ENCODE results near the gene ZNF236. TPM values are rescaled to one million over a fixed set of nuclear protein-coding genes. Genes with fewer than 3 reads are reported as not detected.
"Not testable (repeated sequence)": the region's sequence is repeated elsewhere in the genome, so short reads cannot be mapped to it uniquely, and the experiment has no call there.

The ZNF236 gene
- total RNA-seq (8.0 and 8.4 TPM in 2 replicates), polyA plus RNA-seq (2.8 and 2.9 TPM in 2 replicates), polyA minus RNA-seq (ENCODE audit: low replicate concordance) (10.2 and 10.4 TPM in 2 replicates)
- 2.0 and 2.5 TPM in 2 replicates for polyA plus RNA-seq (2012)

- DNase-seq (ENCODE audit: low read depth in 2 of 2), result peak; percentile 81 to 85
- no peak for TF ChIP-seq EZH2 (IDR thresholded peaks at IDR 0.05; ENCODE audit: low read length, missing control alignments)
- TF ChIP-seq CTCF (conservative IDR thresholded peaks at IDR 0.05 in 1 of 2, IDR thresholded peaks at IDR 0.05 in 1 of 2; ENCODE audit: low read depth in 1 of 2, low read length in 2 of 2), result no peak
- Histone ChIP-seq H3K4me2 (ENCODE audit: extremely low read depth, insufficient read depth, low read length) (peak within 1 kb of the TSS; percentile 92), H3K36me3 (ENCODE audit: control insufficient read depth, insufficient read depth, low read length) (no peaks in the 10 kb centered on the region), H2AFZ (ENCODE audit: low read length) (peak within 1 kb of the TSS; percentile 83), H3K79me2 (ENCODE audit: control insufficient read depth, insufficient read depth, low read length) (peaks cover 61% of the 10 kb centered on the region), H3K9me3 (ENCODE audit: control insufficient read depth, insufficient read depth, low read depth, low read length) (no peaks in the 10 kb centered on the region), H3K9ac (ENCODE audit: insufficient read depth, low read length) (peak within 1 kb of the TSS; percentile 84), H3K4me3 (replicated peaks in 1 of 4; ENCODE audit: control extremely low read depth in 1 of 4, insufficient read depth in 1 of 4, low read depth in 3 of 4, low read length in 4 of 4) (peak within 1 kb of the TSS; percentile 86 to 95 (median 94)), H4K20me1 (ENCODE audit: control insufficient read depth, extremely low read depth, insufficient read depth, low read length) (no peaks in the 10 kb centered on the region), H3K27ac (ENCODE audit: insufficient read depth, low read length) (peak within 1 kb of the TSS; percentile 90), H3K27me3 (ENCODE audit: control insufficient read depth, insufficient read depth, low read length) (no peaks in the 10 kb centered on the region), H3K4me1 (ENCODE audit: control insufficient read depth, extremely low read depth, insufficient read depth, low read length) (no peaks in the 10 kb centered on the region)
Observed at GRCh38 chr18:76822506-76823160, at the start of gene ZNF236. Gene ZNF236 (plus strand): TSS chr18:76822557. CDS start chr18:76822608, 51 bp downstream.

DNA sequence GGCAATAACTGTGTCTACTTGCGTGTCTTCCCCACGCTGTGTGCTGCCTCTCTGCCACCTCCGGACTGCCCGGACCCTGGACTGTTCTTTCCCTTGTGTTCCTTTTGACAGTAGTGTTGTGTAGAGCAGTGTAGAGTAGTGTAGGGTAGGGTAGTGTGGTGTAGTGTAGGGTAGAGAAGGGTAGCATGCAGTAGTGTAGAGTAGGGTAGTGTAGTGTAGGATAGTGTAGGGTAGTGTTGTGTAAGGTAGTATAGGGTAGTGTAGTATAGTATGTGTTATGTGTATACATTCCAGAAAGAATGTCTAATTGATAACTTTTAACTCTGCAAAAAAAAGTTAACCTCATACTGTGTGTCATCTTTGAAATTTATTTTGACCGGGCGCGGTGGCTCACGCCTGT lies 49.7 kb upstream of the ZNF236 start:
- no peaks in the 10 kb centered on the region for H3K27me3 ChIP-seq (ENCODE audit: control insufficient read depth, insufficient read depth, low read length)
- no peak for DNase-seq (ENCODE audit: low read depth in 2 of 2)
- H3K4me2 ChIP-seq (ENCODE audit: extremely low read depth, insufficient read depth, low read length), result no peak overlapping the region

GRCh38 chr18:76777036-76777435 lies 45.3 kb upstream of the ZNF236 start:
- not testable (repeated sequence) for H3K4me2 ChIP-seq (ENCODE audit: extremely low read depth, insufficient read depth, low read length); H4K20me1 ChIP-seq (ENCODE audit: control insufficient read depth, extremely low read depth, insufficient read depth, low read length); H2AFZ ChIP-seq (ENCODE audit: low read length)

More for the DNA sequence above, 49.7 kb upstream of the ZNF236 start:
- no peaks in the 10 kb centered on the region for H3K4me1 ChIP-seq (ENCODE audit: control insufficient read depth, extremely low read depth, insufficient read depth, low read length)
- H3K4me3 ChIP-seq (replicated peaks in 1 of 4; ENCODE audit: control extremely low read depth in 1 of 4, insufficient read depth in 1 of 4, low read depth in 3 of 4, low read length in 4 of 4), result no peak overlapping the region
- no peak overlapping the region for H2AFZ ChIP-seq (ENCODE audit: low read length)
- no peak overlapping the region for H3K9ac ChIP-seq (ENCODE audit: insufficient read depth, low read length)
- TF ChIP-seq CTCF (conservative IDR thresholded peaks at IDR 0.05 in 1 of 2, IDR thresholded peaks at IDR 0.05 in 1 of 2; ENCODE audit: low read depth in 1 of 2, low read length in 2 of 2), result no peak
- TF ChIP-seq EZH2 (IDR thresholded peaks at IDR 0.05; ENCODE audit: low read length, missing control alignments), result no peak
- no peak overlapping the region for H3K27ac ChIP-seq (ENCODE audit: insufficient read depth, low read length)
- H3K9me3 ChIP-seq (ENCODE audit: control insufficient read depth, insufficient read depth, low read depth, low read length), result no peaks in the 10 kb centered on the region
- H3K36me3 ChIP-seq (ENCODE audit: control insufficient read depth, insufficient read depth, low read length), result no peaks in the 10 kb centered on the region
- no peaks in the 10 kb centered on the region for H3K79me2 ChIP-seq (ENCODE audit: control insufficient read depth, insufficient read depth, low read length)
- H4K20me1 ChIP-seq (ENCODE audit: control insufficient read depth, extremely low read depth, insufficient read depth, low read length), result no peaks in the 10 kb centered on the region

More at GRCh38 chr18:76777036-76777435, 45.3 kb upstream of the ZNF236 start:
- H3K27me3 ChIP-seq (ENCODE audit: control insufficient read depth, insufficient read depth, low read length); H3K4me1 ChIP-seq (ENCODE audit: control insufficient read depth, extremely low read depth, insufficient read depth, low read length); H3K27ac ChIP-seq (ENCODE audit: insufficient read depth, low read length); H3K79me2 ChIP-seq (ENCODE audit: control insufficient read depth, insufficient read depth, low read length); H3K9me3 ChIP-seq (ENCODE audit: control insufficient read depth, insufficient read depth, low read depth, low read length); DNase-seq (ENCODE audit: low read depth in 2 of 2); H3K4me3 ChIP-seq (replicated peaks in 1 of 4; ENCODE audit: control extremely low read depth in 1 of 4, insufficient read depth in 1 of 4, low read depth in 3 of 4, low read length in 4 of 4); H3K36me3 ChIP-seq (ENCODE audit: control insufficient read depth, insufficient read depth, low read length); H3K9ac ChIP-seq (ENCODE audit: insufficient read depth, low read length): not testable (repeated sequence)

Data from fibroblast of lung (primary cell).